Activated CD8-positive, alpha-beta T cell treated with anti-CD3 and anti-CD28 coated beads for 36 hours (primary cell): ENCODE data around the gene LAMA5. TPM values are rescaled to one million over a fixed set of nuclear protein-coding genes. Genes with fewer than 3 reads are reported as not detected.

Experiments
- ATAC-seq: fragments of 200-7000 bp; cut with Tn5 transposase; one replicate; pipeline ENCODE4 v1.10.0; 2021; ENCODE audit warnings: mild to moderate bottlenecking, moderate library complexity
- CTCF ChIA-PET: fragments of 350-600 bp; sonication (Branson Sonifier 250); formaldehyde crosslinking; loops from one replicate; lab custom pipeline; 2021; ENCODE audit warnings: antibody characterized with exemption; lab: Charles Lee
- POLR2A ChIA-PET: fragments of 350-600 bp; sonication (Branson Sonifier 250); formaldehyde crosslinking; loops from one replicate; lab custom pipeline; 2021; ENCODE audit warnings: antibody characterized with exemption; lab: Charles Lee
- DNase-seq: peaks from one replicate; pipeline ENCODE4 v3.0.0-alpha.2; 2020
- H3K27ac Mint-ChIP-seq: one replicate; pipeline ENCODE4 v1.8.0; 2021; ENCODE audit warnings: mild to moderate bottlenecking, mixed read lengths
- H3K27me3 Mint-ChIP-seq: one replicate; pipeline ENCODE4 v1.8.0; 2021; ENCODE audit warnings: mixed read lengths
- H3K36me3 Mint-ChIP-seq: one replicate; pipeline ENCODE4 v1.8.0; 2021; ENCODE audit warnings: low read depth, mixed read lengths
- H3K4me1 Mint-ChIP-seq: one replicate; pipeline ENCODE4 v1.8.0; 2021; ENCODE audit warnings: low read depth, mixed read lengths
- H3K4me3 Mint-ChIP-seq: one replicate; pipeline ENCODE4 v1.8.0; 2021; ENCODE audit warnings: mild to moderate bottlenecking, moderate library complexity, mixed read lengths
- H3K9me3 Mint-ChIP-seq: one replicate; pipeline ENCODE4 v1.8.0; 2021; ENCODE audit warnings: mixed read lengths
- intact Hi-C: fragments of 100-400 bp; cut with micrococcal nuclease; formaldehyde crosslinking; loops from one replicate; pipeline ENCODE4 v1.10.0; 2022
- microRNA-seq: library from miRNA; unstranded; fragments of <30 nt; microRNA quantifications from one replicate; pipeline ENCODE4 v1.2.0, GENCODE V29; 2022; ENCODE audit warnings: borderline microRNAs expressed, borderline replicate concordance
- total RNA-seq, 2 experiments: library from RNA; stranded (reverse); gene quantifications; one replicate each; pipeline ENCODE4 v1.2.3, GENCODE V29; 2021
- TF ChIP-seq, protein P1 (sequence below): fragments of 200-600 bp; IDR thresholded peaks from one replicate; pipeline ENCODE4 v1.8.0; 2022; ENCODE audit warnings: antibody characterized with exemption, mild to moderate bottlenecking

The LAMA5 gene
- total RNA-seq, 2 experiments from 2014 or later: 0.25 to 0.76 TPM

DNA sequence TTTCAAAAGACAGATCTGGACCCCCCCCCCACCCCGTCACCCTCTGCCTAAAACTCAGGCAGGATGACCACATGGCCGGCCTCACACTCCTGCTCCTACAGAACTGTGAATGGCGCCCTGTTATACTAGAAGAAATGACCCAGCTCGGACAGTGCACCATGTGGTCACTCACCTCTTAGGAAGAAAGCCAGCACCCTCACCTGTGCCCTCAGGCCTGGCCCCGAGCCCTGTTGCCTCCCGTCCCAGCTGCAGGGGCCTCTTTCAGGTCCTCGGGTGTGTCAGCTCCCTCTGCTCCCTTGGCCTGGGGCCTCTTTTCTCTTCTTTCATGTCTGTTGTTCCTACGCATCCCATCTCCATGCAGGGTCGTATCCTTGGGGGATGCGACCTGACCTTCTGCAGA is 105.0 kb downstream of the LAMA5 start:
- Mint-ChIP-seq H3K27me3 (no peaks in the 10 kb centered on the region), H3K9me3 (no peaks in the 10 kb centered on the region), H3K36me3 (peaks cover 19% of the 10 kb centered on the region), H3K4me1 (no peaks in the 10 kb centered on the region), H3K27ac (no peak overlapping the region), H3K4me3 (no peak overlapping the region)
- TF ChIP-seq, protein P1, sequence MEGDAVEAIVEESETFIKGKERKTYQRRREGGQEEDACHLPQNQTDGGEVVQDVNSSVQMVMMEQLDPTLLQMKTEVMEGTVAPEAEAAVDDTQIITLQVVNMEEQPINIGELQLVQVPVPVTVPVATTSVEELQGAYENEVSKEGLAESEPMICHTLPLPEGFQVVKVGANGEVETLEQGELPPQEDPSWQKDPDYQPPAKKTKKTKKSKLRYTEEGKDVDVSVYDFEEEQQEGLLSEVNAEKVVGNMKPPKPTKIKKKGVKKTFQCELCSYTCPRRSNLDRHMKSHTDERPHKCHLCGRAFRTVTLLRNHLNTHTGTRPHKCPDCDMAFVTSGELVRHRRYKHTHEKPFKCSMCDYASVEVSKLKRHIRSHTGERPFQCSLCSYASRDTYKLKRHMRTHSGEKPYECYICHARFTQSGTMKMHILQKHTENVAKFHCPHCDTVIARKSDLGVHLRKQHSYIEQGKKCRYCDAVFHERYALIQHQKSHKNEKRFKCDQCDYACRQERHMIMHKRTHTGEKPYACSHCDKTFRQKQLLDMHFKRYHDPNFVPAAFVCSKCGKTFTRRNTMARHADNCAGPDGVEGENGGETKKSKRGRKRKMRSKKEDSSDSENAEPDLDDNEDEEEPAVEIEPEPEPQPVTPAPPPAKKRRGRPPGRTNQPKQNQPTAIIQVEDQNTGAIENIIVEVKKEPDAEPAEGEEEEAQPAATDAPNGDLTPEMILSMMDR: no peak
- intact Hi-C loops: no loop called here
- DNase-seq (no peak), ATAC-seq (no peak)
- ChIA-PET POLR2A (no interaction called here), CTCF (interaction anchor here (1.1 kb wide), 1 partner anchor 20 kb away, joined by 3 read pairs; no protein-coding TSS in a partner anchor)

DNA sequence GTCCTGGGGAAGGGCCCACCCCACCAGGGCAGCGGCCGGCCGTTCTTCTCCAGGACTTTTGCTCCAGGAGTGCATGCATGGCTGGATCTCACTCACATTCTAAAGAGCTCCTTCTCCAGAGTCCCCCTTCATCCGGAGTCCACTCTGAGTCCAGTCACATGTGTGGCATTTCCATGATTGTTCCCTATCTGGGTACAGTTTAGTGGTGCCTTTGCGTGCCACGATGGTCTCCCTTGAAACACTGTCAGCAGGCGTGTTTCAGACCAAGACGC is 107.9 kb downstream of the LAMA5 start:
- ATAC-seq (no peak), DNase-seq (no peak)
- intact Hi-C loops: no loop called here
- no peaks in the 10 kb centered on the region for H3K27me3 Mint-ChIP-seq
- H3K27ac Mint-ChIP-seq: no peak overlapping the region
- H3K36me3 Mint-ChIP-seq: peaks cover 3% of the 10 kb centered on the region
- no peaks in the 10 kb centered on the region for H3K9me3 Mint-ChIP-seq
- TF ChIP-seq, protein P1: no peak
- ChIA-PET POLR2A (no interaction called here), CTCF (no interaction called here)
- H3K4me3 Mint-ChIP-seq: no peak overlapping the region
- H3K4me1 Mint-ChIP-seq: peaks cover under 1% of the 10 kb centered on the region

Small RNA genes within 50 kb of the gene (microRNA-seq; reads per million reads assigned to microRNA genes)
- gene MIR4758: not detected

Other genes starting within 250 kb of the LAMA5 start
- gene LSM14B, start 244.8 kb downstream of the LAMA5 start, total RNA-seq: 10 to 100 TPM; 33.5 to 35.6 TPM
- 100 to 1,000 TPM; 286 to 289 TPM for gene PSMA7, start 223.9 kb downstream of the LAMA5 start, total RNA-seq
- 10 to 100 TPM; 15.3 to 16.1 TPM for gene SS18L1, start 223.5 kb downstream of the LAMA5 start, total RNA-seq
- gene MTG2, start 184.3 kb downstream of the LAMA5 start, total RNA-seq: 10 to 100 TPM; 36.5 to 40.5 TPM
- gene HRH3, start 147.0 kb downstream of the LAMA5 start, total RNA-seq: not detected
- 10 to 100 TPM; 23.6 to 24.3 TPM for gene OSBPL2, start 128.8 kb downstream of the LAMA5 start, total RNA-seq
- gene ADRM1, start 64.3 kb downstream of the LAMA5 start, total RNA-seq: 100 to 1,000 TPM; 110 to 115 TPM
- 1,000 to 10,000 TPM; 2,670 to 2,760 TPM for gene RPS21, start 19.8 kb upstream of the LAMA5 start, total RNA-seq
- 1 to 10 TPM; 3.2 to 4.5 TPM for gene CABLES2, start 40.0 kb upstream of the LAMA5 start, total RNA-seq
- not detected for gene RBBP8NL, start 60.2 kb upstream of the LAMA5 start, total RNA-seq
- gene GATA5, start 108.7 kb upstream of the LAMA5 start, total RNA-seq: not detected